ENCODE data around the gene CAVIN1. TPM values are rescaled to one million over a fixed set of nuclear protein-coding genes. Genes with fewer than 3 reads are reported as not detected.

The CAVIN1 gene
- polyA plus RNA-seq (2013, experiment 1 of 4): 34.5 TPM
- polyA plus RNA-seq (2013, experiment 2 of 4): 34.8 TPM
- polyA plus RNA-seq (2013, experiment 3 of 4): 23.3 TPM
- 23.8 TPM for polyA plus RNA-seq (2013, experiment 4 of 4)

- H3K36me3 ChIP-seq (ENCODE audit: control insufficient read depth, insufficient read depth, low read length): no peaks in the 10 kb centered on the region
- WGBS, 2 experiments: 1 to 2% methylated on average over 57 to 58 of the region's 58 CpGs
- H3K9me3 ChIP-seq (ENCODE audit: control insufficient read depth, low read length): no peaks in the 10 kb centered on the region
- H3K27ac ChIP-seq (ENCODE audit: insufficient read depth, low read depth, low read length, poor library complexity, severe bottlenecking): no peak within 1 kb of the TSS
- H3K4me1 ChIP-seq (ENCODE audit: control insufficient read depth, insufficient read depth, low read length): peaks cover 6% of the 10 kb centered on the region
- peaks cover 40% of the 10 kb centered on the region for H3K27me3 ChIP-seq (ENCODE audit: control insufficient read depth, insufficient read depth, low read length, poor library complexity, severe bottlenecking)
- peak within 1 kb of the TSS; percentile 59 for H3K4me3 ChIP-seq (ENCODE audit: insufficient read depth, low read depth, low read length)
Observed at GRCh38 chr17:42422958-42423712, at the start of gene CAVIN1. CAVIN1 (minus strand) TSS chr17:42423256; CDS start chr17:42423097, 159 bp downstream.

- peaks cover 12% of the 10 kb centered on the region for H3K36me3 ChIP-seq (ENCODE audit: control insufficient read depth, insufficient read depth, low read length)
Observed at GRCh38 chr17:42467889-42468288, 44.8 kb upstream of the CAVIN1 start.

GRCh38 chr17:42463976-42464400 lies 40.9 kb upstream of the CAVIN1 start:
- Histone ChIP-seq H3K27me3 (ENCODE audit: control insufficient read depth, insufficient read depth, low read length, poor library complexity, severe bottlenecking) (no peaks in the 10 kb centered on the region), H3K4me3 (ENCODE audit: insufficient read depth, low read depth, low read length) (no peak overlapping the region), H3K4me1 (ENCODE audit: control insufficient read depth, insufficient read depth, low read length) (peaks cover 5% of the 10 kb centered on the region), H3K36me3 (ENCODE audit: control insufficient read depth, insufficient read depth, low read length) (peaks cover 6% of the 10 kb centered on the region), H3K9me3 (ENCODE audit: control insufficient read depth, low read length) (no peaks in the 10 kb centered on the region), H3K27ac (ENCODE audit: insufficient read depth, low read depth, low read length, poor library complexity, severe bottlenecking) (no peak overlapping the region)
- 68 to 89% methylated on average over 1 to 2 of the region's 4 CpGs for WGBS, 2 experiments

More at GRCh38 chr17:42467889-42468288, 44.8 kb upstream of the CAVIN1 start:
- H3K4me3 ChIP-seq (ENCODE audit: insufficient read depth, low read depth, low read length): no peak overlapping the region
- H3K27me3 ChIP-seq (ENCODE audit: control insufficient read depth, insufficient read depth, low read length, poor library complexity, severe bottlenecking): no peaks in the 10 kb centered on the region
- no peak overlapping the region for H3K27ac ChIP-seq (ENCODE audit: insufficient read depth, low read depth, low read length, poor library complexity, severe bottlenecking)
- no peaks in the 10 kb centered on the region for H3K4me1 ChIP-seq (ENCODE audit: control insufficient read depth, insufficient read depth, low read length)
- H3K9me3 ChIP-seq (ENCODE audit: control insufficient read depth, low read length): no peaks in the 10 kb centered on the region
- 95 to 96% methylated on average over 5 of the region's 5 CpGs for WGBS, 2 experiments

- Histone ChIP-seq H3K4me1 (ENCODE audit: control insufficient read depth, insufficient read depth, low read length) (peaks cover 5% of the 10 kb centered on the region), H3K27me3 (ENCODE audit: control insufficient read depth, insufficient read depth, low read length, poor library complexity, severe bottlenecking) (no peaks in the 10 kb centered on the region), H3K27ac (ENCODE audit: insufficient read depth, low read depth, low read length, poor library complexity, severe bottlenecking) (no peak overlapping the region), H3K36me3 (ENCODE audit: control insufficient read depth, insufficient read depth, low read length) (peaks cover 3% of the 10 kb centered on the region), H3K9me3 (ENCODE audit: control insufficient read depth, low read length) (no peaks in the 10 kb centered on the region), H3K4me3 (ENCODE audit: insufficient read depth, low read depth, low read length) (no peak overlapping the region)
- WGBS, 2 experiments: 91 to 95% methylated on average over 1 of the region's 1 CpG
Observed at GRCh38 chr17:42460371-42460770, 37.3 kb upstream of the CAVIN1 start.

GRCh38 chr17:42459801-42460281 lies 36.8 kb upstream of the CAVIN1 start:
- Histone ChIP-seq H3K27ac (ENCODE audit: insufficient read depth, low read depth, low read length, poor library complexity, severe bottlenecking) (no peak overlapping the region), H3K9me3 (ENCODE audit: control insufficient read depth, low read length) (no peaks in the 10 kb centered on the region), H3K27me3 (ENCODE audit: control insufficient read depth, insufficient read depth, low read length, poor library complexity, severe bottlenecking) (no peaks in the 10 kb centered on the region), H3K4me3 (ENCODE audit: insufficient read depth, low read depth, low read length) (peak overlapping the region; percentile 57), H3K36me3 (ENCODE audit: control insufficient read depth, insufficient read depth, low read length) (peaks cover 3% of the 10 kb centered on the region), H3K4me1 (ENCODE audit: control insufficient read depth, insufficient read depth, low read length) (peaks cover 5% of the 10 kb centered on the region)
- WGBS, 2 experiments: 82 to 85% methylated on average over 6 of the region's 6 CpGs

- H3K9me3 ChIP-seq (ENCODE audit: control insufficient read depth, low read length): no peaks in the 10 kb centered on the region
- peaks cover 3% of the 10 kb centered on the region for H3K36me3 ChIP-seq (ENCODE audit: control insufficient read depth, insufficient read depth, low read length)
- peaks cover 5% of the 10 kb centered on the region for H3K4me1 ChIP-seq (ENCODE audit: control insufficient read depth, insufficient read depth, low read length)
- no peak overlapping the region for H3K27ac ChIP-seq (ENCODE audit: insufficient read depth, low read depth, low read length, poor library complexity, severe bottlenecking)
- peak overlapping the region; percentile 57 for H3K4me3 ChIP-seq (ENCODE audit: insufficient read depth, low read depth, low read length)
- 23 to 25% methylated on average over 11 of the region's 11 CpGs for WGBS, 2 experiments
- no peaks in the 10 kb centered on the region for H3K27me3 ChIP-seq (ENCODE audit: control insufficient read depth, insufficient read depth, low read length, poor library complexity, severe bottlenecking)
Observed at GRCh38 chr17:42459256-42459800, 36.3 kb upstream of the CAVIN1 start.

- Histone ChIP-seq H3K9me3 (ENCODE audit: control insufficient read depth, low read length) (no peaks in the 10 kb centered on the region), H3K27me3 (ENCODE audit: control insufficient read depth, insufficient read depth, low read length, poor library complexity, severe bottlenecking) (no peaks in the 10 kb centered on the region), H3K36me3 (ENCODE audit: control insufficient read depth, insufficient read depth, low read length) (no peaks in the 10 kb centered on the region), H3K4me3 (ENCODE audit: insufficient read depth, low read depth, low read length) (peak within 1 kb of the TSS; percentile 57), H3K4me1 (ENCODE audit: control insufficient read depth, insufficient read depth, low read length) (peaks cover 5% of the 10 kb centered on the region), H3K27ac (ENCODE audit: insufficient read depth, low read depth, low read length, poor library complexity, severe bottlenecking) (peak within 1 kb of the TSS; percentile 60)
- WGBS, 2 experiments: 1 to 5% methylated on average over 42 to 45 of the region's 45 CpGs
Observed at GRCh38 chr17:42458497-42459255, 35.6 kb upstream of the CAVIN1 start, which contains the start of gene ATP6V0A1. ATP6V0A1 (plus strand) TSS chr17:42458878; CDS start chr17:42460895, 2,017 bp downstream.

GRCh38 chr17:42457107-42457792 lies 34.2 kb upstream of the CAVIN1 start:
- H3K4me1 ChIP-seq (ENCODE audit: control insufficient read depth, insufficient read depth, low read length): peaks cover 5% of the 10 kb centered on the region
- no peaks in the 10 kb centered on the region for H3K9me3 ChIP-seq (ENCODE audit: control insufficient read depth, low read length)
- no peak overlapping the region for H3K4me3 ChIP-seq (ENCODE audit: insufficient read depth, low read depth, low read length)
- H3K27me3 ChIP-seq (ENCODE audit: control insufficient read depth, insufficient read depth, low read length, poor library complexity, severe bottlenecking): no peaks in the 10 kb centered on the region
- 65 to 91% methylated on average over 4 of the region's 6 CpGs for WGBS, 2 experiments
- H3K27ac ChIP-seq (ENCODE audit: insufficient read depth, low read depth, low read length, poor library complexity, severe bottlenecking): no peak overlapping the region
- no peaks in the 10 kb centered on the region for H3K36me3 ChIP-seq (ENCODE audit: control insufficient read depth, insufficient read depth, low read length)

GRCh38 chr17:42456223-42457106 lies 33.4 kb upstream of the CAVIN1 start:
- H3K36me3 ChIP-seq (ENCODE audit: control insufficient read depth, insufficient read depth, low read length): no peaks in the 10 kb centered on the region
- WGBS, 2 experiments: 91 to 93% methylated on average over 5 of the region's 5 CpGs
- no peaks in the 10 kb centered on the region for H3K27me3 ChIP-seq (ENCODE audit: control insufficient read depth, insufficient read depth, low read length, poor library complexity, severe bottlenecking)
- H3K4me1 ChIP-seq (ENCODE audit: control insufficient read depth, insufficient read depth, low read length): peaks cover 5% of the 10 kb centered on the region
- H3K9me3 ChIP-seq (ENCODE audit: control insufficient read depth, low read length): no peaks in the 10 kb centered on the region
- no peak overlapping the region for H3K27ac ChIP-seq (ENCODE audit: insufficient read depth, low read depth, low read length, poor library complexity, severe bottlenecking)
- H3K4me3 ChIP-seq (ENCODE audit: insufficient read depth, low read depth, low read length): no peak overlapping the region
